ENCODE measurements around the gene TRIM2. TPM values are rescaled to one million over a fixed set of nuclear protein-coding genes. Genes with fewer than 3 reads are reported as not detected.
A peak's percentile ranks its signal among the peaks of the same experiment; 100 is the strongest.

Gene TRIM2
- total RNA-seq, 1 experiment from 2014 or later, result 7.0 TPM

- H3K36me3 ChIP-seq, result no peaks in the 10 kb centered on the region
- no peaks in the 10 kb centered on the region for H3K27me3 ChIP-seq
- no peak for DNase-seq
These were observed 118.5 kb downstream of the TRIM2 start for GRCh38 chr4:153322791-153323190.

GRCh38 chr4:153324046-153324445 is 119.8 kb downstream of the TRIM2 start:
- Histone ChIP-seq H3K36me3 (no peaks in the 10 kb centered on the region), H3K27me3 (no peaks in the 10 kb centered on the region), H3K9me3 (no peaks in the 10 kb centered on the region), H3K4me3 (no peak overlapping the region)
- no peak for DNase-seq

More at GRCh38 chr4:153322791-153323190, 118.5 kb downstream of the TRIM2 start:
- Histone ChIP-seq H3K9me3 (no peaks in the 10 kb centered on the region), H3K4me3 (no peak overlapping the region)

GRCh38 chr4:153325558-153325957 is 121.3 kb downstream of the TRIM2 start:
- Histone ChIP-seq H3K4me3 (no peak overlapping the region), H3K9me3 (no peaks in the 10 kb centered on the region), H3K36me3 (no peaks in the 10 kb centered on the region), H3K27me3 (no peaks in the 10 kb centered on the region)
- DNase-seq, result no peak

DNA sequence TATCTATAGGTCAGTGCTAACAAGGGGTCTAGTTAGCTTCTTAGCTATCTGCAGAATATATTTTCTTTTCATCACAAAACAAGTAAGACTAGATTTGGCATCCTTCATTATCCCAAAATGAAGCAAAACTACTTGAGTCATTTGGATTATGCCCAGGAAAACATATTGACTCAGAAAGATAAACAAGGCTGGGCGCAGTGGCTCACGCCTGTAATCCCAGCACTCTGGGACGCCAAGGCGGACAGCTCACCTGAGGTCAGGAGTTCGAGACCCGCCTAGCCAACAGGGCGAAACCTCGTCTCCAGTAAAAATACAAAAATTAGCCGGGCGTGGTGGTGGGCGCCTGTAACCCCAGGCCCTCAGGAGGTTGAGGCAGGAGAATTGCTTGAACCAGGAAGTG is 122.3 kb downstream of the TRIM2 start:
- Histone ChIP-seq H3K9me3 (no peaks in the 10 kb centered on the region), H3K27me3 (no peaks in the 10 kb centered on the region), H3K4me3 (no peak overlapping the region), H3K36me3 (no peaks in the 10 kb centered on the region)
- DNase-seq, result peak; percentile 74

GRCh38 chr4:153327247-153327646 is 123.0 kb downstream of the TRIM2 start:
- Histone ChIP-seq H3K36me3 (no peaks in the 10 kb centered on the region), H3K9me3 (no peaks in the 10 kb centered on the region)

GRCh38 chr4:153332936-153333335 is 128.7 kb downstream of the TRIM2 start:
- H3K9me3 ChIP-seq, result no peaks in the 10 kb centered on the region
- H3K27me3 ChIP-seq, result no peaks in the 10 kb centered on the region
- no peaks in the 10 kb centered on the region for H3K36me3 ChIP-seq
- H3K4me3 ChIP-seq, result no peak overlapping the region
- DNase-seq, result no peak

More at GRCh38 chr4:153327247-153327646, 123.0 kb downstream of the TRIM2 start:
- H3K27me3 ChIP-seq, result no peaks in the 10 kb centered on the region
- DNase-seq, result no peak
- no peak overlapping the region for H3K4me3 ChIP-seq

- Histone ChIP-seq H3K27me3 (no peaks in the 10 kb centered on the region), H3K36me3 (no peaks in the 10 kb centered on the region), H3K9me3 (no peaks in the 10 kb centered on the region), H3K4me3 (no peak overlapping the region)
- DNase-seq, result no peak
These were observed 129.6 kb downstream of the TRIM2 start for GRCh38 chr4:153333874-153334273.

DNA sequence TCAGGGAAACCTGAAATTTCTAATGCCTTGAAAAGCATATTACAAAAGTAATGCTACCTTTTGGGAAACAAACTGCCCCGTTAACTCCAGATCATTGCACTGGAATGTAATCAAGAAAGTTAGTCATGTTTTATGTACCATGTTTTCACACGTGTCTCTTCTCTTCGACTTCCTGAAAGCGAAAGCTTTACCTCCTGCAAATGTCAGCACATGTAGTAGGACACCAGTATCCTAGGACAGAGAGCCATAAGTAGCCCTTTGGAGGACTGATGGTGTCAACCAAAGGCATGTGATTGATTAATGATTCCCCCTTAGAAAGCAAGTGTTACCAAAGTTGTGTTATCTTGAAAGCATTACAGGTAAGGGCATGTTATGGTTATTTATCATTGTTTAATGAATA is 131.4 kb downstream of the TRIM2 start:
- Histone ChIP-seq H3K4me3 (no peak overlapping the region), H3K9me3 (no peaks in the 10 kb centered on the region), H3K36me3 (no peaks in the 10 kb centered on the region), H3K27me3 (no peaks in the 10 kb centered on the region)
- DNase-seq, result no peak

GRCh38 chr4:153337686-153338085 is 133.4 kb downstream of the TRIM2 start:
- Histone ChIP-seq H3K27me3 (no peaks in the 10 kb centered on the region), H3K9me3 (no peaks in the 10 kb centered on the region), H3K36me3 (no peaks in the 10 kb centered on the region), H3K4me3 (no peak overlapping the region)
- DNase-seq, result no peak

DNA sequence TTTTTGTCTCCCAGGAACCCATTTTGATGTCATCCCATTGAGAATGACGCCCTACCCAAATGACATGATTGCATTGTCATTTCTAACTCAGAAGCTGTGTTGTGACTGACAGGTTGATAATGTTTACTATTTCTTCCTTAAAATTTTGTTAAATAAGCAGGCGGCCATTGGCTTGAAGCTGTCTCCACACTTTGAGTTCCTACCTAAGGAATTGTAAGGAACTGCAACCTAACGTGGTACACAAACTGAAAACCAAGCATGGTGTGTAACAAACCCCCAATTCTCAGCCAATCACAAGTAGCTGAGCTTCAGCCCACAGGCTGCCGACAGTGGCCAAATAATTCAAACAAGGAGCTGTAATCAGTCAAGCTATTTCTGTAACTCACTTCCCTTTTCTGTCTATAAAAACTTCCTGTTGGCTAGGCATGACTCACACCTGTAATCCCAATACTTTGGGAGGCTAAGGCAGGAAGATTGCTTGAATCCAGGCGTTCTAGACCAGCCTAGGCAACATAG is 137.4 kb downstream of the TRIM2 start:
- Histone ChIP-seq H3K27me3 (no peaks in the 10 kb centered on the region), H3K36me3 (no peaks in the 10 kb centered on the region), H3K9me3 (no peaks in the 10 kb centered on the region), H3K4me3 (no peak overlapping the region)
- no peak for DNase-seq

DNA sequence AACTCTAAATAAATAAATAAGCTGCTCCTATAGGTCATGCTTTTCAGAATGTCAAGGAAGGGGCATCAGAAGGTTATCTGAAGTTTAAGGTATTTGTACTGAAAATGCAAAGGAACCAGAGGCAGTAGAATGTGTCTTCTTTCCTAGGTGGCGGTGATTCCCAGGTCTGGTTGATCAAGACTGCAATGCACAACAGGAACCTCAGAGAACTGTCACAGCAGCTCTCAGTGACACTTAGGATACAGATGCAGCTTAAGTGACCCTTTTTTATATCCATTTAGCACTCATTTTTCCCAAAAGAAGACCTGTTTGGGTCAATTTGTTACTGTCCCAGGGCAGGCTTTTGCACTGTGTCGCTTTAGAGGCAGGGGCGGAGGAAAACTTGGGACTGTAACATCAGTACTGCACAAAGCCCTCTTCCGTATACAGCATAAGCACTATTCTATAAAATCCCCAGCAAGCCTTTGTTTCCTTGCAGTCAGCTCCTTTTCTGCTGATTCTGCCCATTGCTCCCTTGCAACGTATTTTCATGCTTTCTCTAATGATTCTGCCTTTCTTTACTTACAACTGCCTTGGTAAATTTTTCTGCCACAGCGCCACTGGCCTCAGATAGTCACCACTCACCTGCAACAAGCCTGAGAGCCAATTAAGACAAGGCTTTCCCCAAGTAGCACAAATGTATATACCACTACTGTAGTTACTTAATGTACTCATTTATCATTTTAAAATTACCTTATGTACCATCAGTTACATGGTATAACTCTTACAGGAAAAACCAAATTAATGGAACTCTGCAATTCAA is 138.7 kb downstream of the TRIM2 start:
- H3K9me3 ChIP-seq, result no peaks in the 10 kb centered on the region
- no peaks in the 10 kb centered on the region for H3K27me3 ChIP-seq
- no peak overlapping the region for H3K4me3 ChIP-seq
- no peak for DNase-seq
- H3K36me3 ChIP-seq, result no peaks in the 10 kb centered on the region

DNA sequence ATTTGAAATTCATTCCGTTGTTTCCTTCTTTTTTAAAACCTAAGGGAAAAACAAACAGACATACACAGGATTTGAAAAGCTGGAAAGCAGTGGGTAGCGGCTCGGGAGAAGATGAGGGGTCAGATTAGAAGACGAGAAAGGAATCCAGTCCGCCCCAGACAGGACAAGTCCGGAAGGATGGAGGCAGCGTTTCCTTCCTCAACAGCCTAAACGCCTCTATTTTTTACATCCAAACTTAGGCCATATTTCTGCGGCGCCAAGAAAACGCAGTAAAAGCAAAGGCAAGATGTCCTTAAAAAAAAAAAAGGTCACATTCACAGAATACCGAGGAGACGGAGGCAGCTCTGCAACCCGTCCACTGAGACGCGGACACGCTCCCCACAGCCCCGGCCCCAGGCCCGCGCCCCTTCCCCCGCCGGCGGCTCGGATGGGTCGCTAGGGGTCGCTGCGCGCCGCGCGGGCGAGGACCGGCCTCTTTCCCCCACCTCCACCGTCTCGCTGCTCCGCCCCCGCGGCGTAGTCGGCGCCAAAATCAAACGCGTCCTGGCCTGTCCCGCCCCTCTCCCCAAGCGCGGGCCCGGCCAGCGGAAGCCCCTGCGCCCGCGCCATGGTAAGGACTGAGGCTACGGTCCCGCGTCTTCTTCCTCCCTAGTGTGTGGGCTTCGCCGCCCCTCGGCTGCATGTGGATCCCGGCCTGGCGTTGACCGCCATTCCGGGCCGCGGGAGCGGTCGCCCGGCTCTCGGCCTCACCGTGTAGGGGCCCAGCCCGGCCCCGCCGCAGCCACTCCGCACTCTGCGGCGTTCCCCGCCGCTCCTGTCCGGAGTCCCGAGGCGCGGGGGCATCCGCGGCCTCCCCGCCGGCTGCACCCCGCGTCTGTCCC is 140.1 kb downstream of the TRIM2 start, which contains the start of gene MND1:
TSS of gene MND1 (plus strand) at position 558 of the 881 bp plus-strand sequence. CDS start at position 608, 50 bp downstream.
- no peaks in the 10 kb centered on the region for H3K36me3 ChIP-seq
- H3K4me3 ChIP-seq, result peak within 1 kb of the TSS; percentile 72
- no peaks in the 10 kb centered on the region for H3K27me3 ChIP-seq
- DNase-seq, result peak; percentile 88
- H3K9me3 ChIP-seq, result no peaks in the 10 kb centered on the region

DNA sequence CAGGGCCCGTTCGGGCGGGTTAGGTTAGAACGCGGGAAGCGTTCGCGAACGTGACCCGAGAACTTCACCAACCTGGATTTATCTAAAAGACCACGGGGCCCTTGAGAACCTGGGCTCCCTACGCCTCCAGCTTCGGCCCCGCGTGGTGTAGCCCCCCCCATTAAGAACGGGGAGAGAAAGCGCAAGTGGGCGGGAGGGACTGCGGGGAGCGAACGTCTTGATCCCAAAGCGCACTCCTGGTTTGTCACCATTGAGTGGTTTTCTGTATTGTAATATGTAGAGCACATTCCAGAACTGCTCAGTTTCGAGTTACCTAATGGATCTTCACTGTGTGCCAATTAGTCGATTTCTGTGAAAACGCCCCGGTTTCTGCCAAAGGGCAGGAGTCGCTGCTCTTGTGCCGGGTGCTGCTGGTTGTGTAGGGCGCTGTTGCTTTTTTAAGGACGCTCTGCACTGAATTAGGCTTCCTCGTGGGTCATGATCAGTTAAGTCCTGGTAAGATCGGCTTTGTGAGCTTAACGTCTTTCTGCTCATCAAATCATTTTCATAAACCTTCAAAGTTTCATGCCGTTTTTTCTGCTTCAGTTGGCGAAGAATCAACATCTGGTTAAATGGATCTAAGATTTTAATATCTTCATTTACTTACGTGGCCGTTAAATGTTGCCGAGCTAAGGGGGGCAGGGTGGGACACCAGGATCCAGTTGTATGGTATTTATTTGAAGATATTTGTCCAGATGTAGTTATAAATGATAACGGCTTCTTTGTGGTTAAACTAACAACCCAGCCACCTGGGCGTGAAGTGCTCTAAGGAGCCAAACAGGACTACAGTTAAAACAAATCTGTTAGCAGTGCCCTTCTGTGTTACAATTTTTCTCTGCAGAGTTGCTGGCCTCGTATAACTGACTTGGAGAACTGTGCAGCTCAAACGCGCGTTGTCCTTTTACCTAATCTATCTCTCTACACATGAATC is 141.1 kb downstream of the TRIM2 start:
- Histone ChIP-seq H3K4me3 (peak overlapping the region; percentile 72), H3K9me3 (no peaks in the 10 kb centered on the region), H3K36me3 (no peaks in the 10 kb centered on the region), H3K27me3 (no peaks in the 10 kb centered on the region)
- DNase-seq, result peak; percentile 72

DNA sequence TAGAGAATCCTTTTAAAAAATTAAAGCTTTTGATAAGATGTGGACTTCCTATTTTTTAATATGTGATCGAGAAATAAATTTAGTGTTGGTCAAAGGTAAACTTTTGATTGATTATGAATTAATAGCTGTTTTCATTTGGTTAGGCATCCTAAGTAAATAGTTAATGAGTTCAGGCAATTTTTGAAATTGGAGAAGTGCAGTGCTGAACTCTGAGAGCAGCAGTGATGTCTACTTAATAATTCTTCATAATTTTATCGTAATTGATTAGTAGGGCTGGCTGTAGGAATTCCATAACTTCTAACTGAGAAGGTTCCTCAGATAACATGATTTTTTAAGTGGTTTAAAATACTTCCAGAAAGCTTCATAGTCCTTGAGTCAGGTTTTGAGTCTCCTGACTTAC is 141.8 kb downstream of the TRIM2 start:
- Histone ChIP-seq H3K9me3 (no peaks in the 10 kb centered on the region), H3K36me3 (no peaks in the 10 kb centered on the region), H3K27me3 (no peaks in the 10 kb centered on the region), H3K4me3 (peak overlapping the region; percentile 72)
- no peak for DNase-seq

- Histone ChIP-seq H3K9me3 (no peaks in the 10 kb centered on the region), H3K36me3 (no peaks in the 10 kb centered on the region), H3K27me3 (no peaks in the 10 kb centered on the region), H3K4me3 (no peak overlapping the region)
- no peak for DNase-seq
These were observed 142.3 kb downstream of the TRIM2 start for GRCh38 chr4:153346563-153346962.

- Histone ChIP-seq H3K4me3 (no peak overlapping the region), H3K36me3 (no peaks in the 10 kb centered on the region), H3K27me3 (no peaks in the 10 kb centered on the region), H3K9me3 (no peaks in the 10 kb centered on the region)
- no peak for DNase-seq
These were observed 142.9 kb downstream of the TRIM2 start for GRCh38 chr4:153347117-153347516.
